Naive B cell (primary cell): ENCODE results near the gene GREB1L. TPM values are rescaled to one million over a fixed set of nuclear protein-coding genes. Genes with fewer than 3 reads are reported as not detected.

Experiments
- ATAC-seq, 2 donors: fragments of 150-1000 bp; cut with Tn5 transposase; 2 replicates each; pipeline ENCODE4 v1.10.0; 2021; ENCODE audit warnings: low read depth in 2 of 2, mild to moderate bottlenecking in 2 of 2, moderate library complexity in 2 of 2
- DNase-seq: peaks from one replicate; pipeline ENCODE4 v3.0.0; 2022
- H3K27ac Mint-ChIP-seq, 6 donors: one replicate each; pipeline ENCODE4 v1.8.0; 2020 to 2022; ENCODE audit warnings: mild to moderate bottlenecking in 6 of 6, mixed read lengths in 6 of 6, moderate library complexity in 5 of 6, inconsistent platforms in 2 of 6
- H3K27me3 Mint-ChIP-seq, 3 donors: one replicate each; pipeline ENCODE4 v1.8.0; 2021 to 2022; ENCODE audit warnings: mixed read lengths in 3 of 3, mild to moderate bottlenecking in 1 of 3
- H3K36me3 Mint-ChIP-seq, 2 donors: one replicate each; pipeline ENCODE4 v1.8.0; 2020 to 2022; ENCODE audit warnings: mixed read lengths in 2 of 2, inconsistent platforms in 1 of 2, mild to moderate bottlenecking in 1 of 2
- H3K4me1 Mint-ChIP-seq, 3 donors: one replicate each; pipeline ENCODE4 v1.8.0; 2020 to 2022; ENCODE audit warnings: mixed read lengths in 3 of 3, inconsistent platforms in 1 of 3, mild to moderate bottlenecking in 1 of 3, moderate library complexity in 1 of 3
- H3K4me3 Mint-ChIP-seq, 8 donors: one replicate each; pipeline ENCODE4 v1.8.0; 2020 to 2022; ENCODE audit warnings: mild to moderate bottlenecking in 8 of 8, mixed read lengths in 8 of 8, moderate library complexity in 8 of 8, inconsistent platforms in 2 of 8
- H3K9me3 Mint-ChIP-seq, 7 donors: one replicate each; pipeline ENCODE4 v1.8.0; 2020 to 2022; ENCODE audit warnings: mixed read lengths in 7 of 7, mild to moderate bottlenecking in 5 of 7, inconsistent platforms in 2 of 7, moderate library complexity in 1 of 7
- polyA plus RNA-seq, 6 donors: library from polyadenylated mRNA; unstranded; fragments of 300-500 nt; fragmentation: Illumina TruSeq; gene quantifications; one replicate each; pipeline ENCODE4 v1.2.3, GENCODE V29; 2021; ENCODE audit warnings: low read depth in 6 of 6

GREB1L gene
- polyA plus RNA-seq, 6 donors from 2014 or later, result 0.06 to 0.25 (median 0.15) TPM; not detected in 3

GRCh38 chr18:21453511-21453901, 211.5 kb downstream of the GREB1L start:
- H3K27ac Mint-ChIP-seq, result no peak overlapping the region
- H3K4me1 Mint-ChIP-seq, result no peaks in the 10 kb centered on the region
- H3K27me3 Mint-ChIP-seq, result peaks cover 11 to 28% (median 18%) of the 10 kb centered on the region in 3 donors
- no peaks in the 10 kb centered on the region for H3K36me3 Mint-ChIP-seq
- H3K4me3 Mint-ChIP-seq, result no peak overlapping the region
- H3K9me3 Mint-ChIP-seq, result no peaks in the 10 kb centered on the region
- ATAC-seq, result no peak
- no peak for DNase-seq

- Mint-ChIP-seq H3K4me1 (no peaks in the 10 kb centered on the region), H3K27me3 (peaks cover 11 to 30% (median 20%) of the 10 kb centered on the region in 3 donors), H3K27ac (no peak overlapping the region), H3K4me3 (no peak overlapping the region), H3K36me3 (no peaks in the 10 kb centered on the region), H3K9me3 (no peaks in the 10 kb centered on the region)
- ATAC-seq (no peak), DNase-seq (no peak)
Observed at GRCh38 chr18:21454725-21455124, 212.7 kb downstream of the GREB1L start.

- Mint-ChIP-seq H3K27me3 (peaks cover 16 to 36% (median 21%) of the 10 kb centered on the region in 3 donors), H3K4me1 (no peaks in the 10 kb centered on the region), H3K27ac (no peak overlapping the region), H3K4me3 (no peak overlapping the region), H3K9me3 (no peaks in the 10 kb centered on the region), H3K36me3 (peaks cover 0 to 5% of the 10 kb centered on the region in 2 donors)
- DNase-seq, result no peak
- ATAC-seq, result no peak
Observed at GRCh38 chr18:21456428-21457178, 214.6 kb downstream of the GREB1L start.

GRCh38 chr18:21457179-21457535, 215.1 kb downstream of the GREB1L start:
- H3K4me1 Mint-ChIP-seq, result no peaks in the 10 kb centered on the region
- ATAC-seq, result no peak
- H3K9me3 Mint-ChIP-seq, result no peaks in the 10 kb centered on the region
- no peak for DNase-seq
- H3K4me3 Mint-ChIP-seq, result no peak overlapping the region
- H3K27me3 Mint-ChIP-seq, result peaks cover 17 to 33% (median 19%) of the 10 kb centered on the region in 3 donors
- peaks cover 0 to 7% of the 10 kb centered on the region in 2 donors for H3K36me3 Mint-ChIP-seq
- H3K27ac Mint-ChIP-seq, result no peak overlapping the region

GRCh38 chr18:21458310-21458709, 216.3 kb downstream of the GREB1L start:
- ATAC-seq, result no peak
- H3K4me3 Mint-ChIP-seq, result no peak overlapping the region
- no peaks in the 10 kb centered on the region for H3K9me3 Mint-ChIP-seq
- no peak for DNase-seq
- peaks cover 14 to 26% (median 19%) of the 10 kb centered on the region in 3 donors for H3K27me3 Mint-ChIP-seq
- no peaks in the 10 kb centered on the region for H3K4me1 Mint-ChIP-seq
- peaks cover 0 to 7% of the 10 kb centered on the region in 2 donors for H3K36me3 Mint-ChIP-seq
- H3K27ac Mint-ChIP-seq, result no peak overlapping the region

GRCh38 chr18:21458788-21459187, 216.8 kb downstream of the GREB1L start:
- Mint-ChIP-seq H3K4me1 (no peaks in the 10 kb centered on the region), H3K27ac (no peak overlapping the region), H3K27me3 (peaks cover 14 to 22% (median 22%) of the 10 kb centered on the region in 3 donors), H3K36me3 (peaks cover 0 to 7% of the 10 kb centered on the region in 2 donors), H3K4me3 (no peak overlapping the region), H3K9me3 (no peaks in the 10 kb centered on the region)
- ATAC-seq, result no peak
- no peak for DNase-seq

GRCh38 chr18:21459706-21460286, 217.8 kb downstream of the GREB1L start:
- peaks cover 0 to 7% of the 10 kb centered on the region in 2 donors for H3K36me3 Mint-ChIP-seq
- ATAC-seq (no peak), DNase-seq (no peak)
- no peaks in the 10 kb centered on the region for H3K4me1 Mint-ChIP-seq
- H3K4me3 Mint-ChIP-seq, result no peak overlapping the region
- H3K27ac Mint-ChIP-seq, result no peak overlapping the region
- no peaks in the 10 kb centered on the region for H3K9me3 Mint-ChIP-seq
- H3K27me3 Mint-ChIP-seq, result peaks cover 14 to 26% (median 22%) of the 10 kb centered on the region in 3 donors

GRCh38 chr18:21461460-21461859, 219.4 kb downstream of the GREB1L start:
- no peaks in the 10 kb centered on the region for H3K9me3 Mint-ChIP-seq
- no peak overlapping the region for H3K27ac Mint-ChIP-seq
- DNase-seq (no peak), ATAC-seq (no peak)
- H3K4me1 Mint-ChIP-seq, result no peaks in the 10 kb centered on the region
- H3K4me3 Mint-ChIP-seq, result no peak overlapping the region
- peaks cover 0 to 7% of the 10 kb centered on the region in 2 donors for H3K36me3 Mint-ChIP-seq
- H3K27me3 Mint-ChIP-seq, result peaks cover 14 to 26% (median 22%) of the 10 kb centered on the region in 3 donors

GRCh38 chr18:21463718-21464117, 221.7 kb downstream of the GREB1L start:
- H3K27ac Mint-ChIP-seq, result no peak overlapping the region
- DNase-seq (no peak), ATAC-seq (no peak)
- H3K4me3 Mint-ChIP-seq, result no peak overlapping the region
- no peaks in the 10 kb centered on the region for H3K4me1 Mint-ChIP-seq
- no peaks in the 10 kb centered on the region for H3K9me3 Mint-ChIP-seq
- peaks cover 14 to 34% (median 26%) of the 10 kb centered on the region in 3 donors for H3K27me3 Mint-ChIP-seq
- H3K36me3 Mint-ChIP-seq, result peaks cover 0 to 7% of the 10 kb centered on the region in 2 donors

GRCh38 chr18:21468514-21469164, 226.6 kb downstream of the GREB1L start:
- H3K27ac Mint-ChIP-seq, result no peak overlapping the region
- H3K36me3 Mint-ChIP-seq, result no peaks in the 10 kb centered on the region
- H3K4me3 Mint-ChIP-seq, result no peak overlapping the region
- H3K9me3 Mint-ChIP-seq, result peaks cover 1 to 3% (median 2%) of the 10 kb centered on the region in 7 donors
- H3K27me3 Mint-ChIP-seq, result peaks cover 11 to 19% (median 19%) of the 10 kb centered on the region in 3 donors
- no peak for DNase-seq
- no peak for ATAC-seq
- H3K4me1 Mint-ChIP-seq, result no peaks in the 10 kb centered on the region

- Mint-ChIP-seq H3K27ac (no peak overlapping the region), H3K36me3 (no peaks in the 10 kb centered on the region), H3K4me3 (no peak overlapping the region), H3K9me3 (peaks cover 2 to 11% (median 4%) of the 10 kb centered on the region in 7 donors), H3K4me1 (no peaks in the 10 kb centered on the region), H3K27me3 (peaks cover 16 to 27% (median 26%) of the 10 kb centered on the region in 3 donors)
- ATAC-seq, result no peak
- DNase-seq, result no peak
Observed at GRCh38 chr18:21472741-21473140, 230.7 kb downstream of the GREB1L start.

- H3K9me3 Mint-ChIP-seq, result peaks cover 2 to 11% (median 4%) of the 10 kb centered on the region in 7 donors
- no peak overlapping the region for H3K4me3 Mint-ChIP-seq
- H3K4me1 Mint-ChIP-seq, result no peaks in the 10 kb centered on the region
- no peaks in the 10 kb centered on the region for H3K36me3 Mint-ChIP-seq
- H3K27ac Mint-ChIP-seq, result no peak overlapping the region
- DNase-seq, result no peak
- peaks cover 15 to 27% (median 20%) of the 10 kb centered on the region in 3 donors for H3K27me3 Mint-ChIP-seq
- ATAC-seq, result no peak
Observed at GRCh38 chr18:21474621-21475020, 232.6 kb downstream of the GREB1L start.

GRCh38 chr18:21479721-21480120, 237.7 kb downstream of the GREB1L start:
- DNase-seq (no peak), ATAC-seq (no peak)
- H3K36me3 Mint-ChIP-seq, result no peaks in the 10 kb centered on the region
- no peak overlapping the region for H3K27ac Mint-ChIP-seq
- no peaks in the 10 kb centered on the region for H3K4me1 Mint-ChIP-seq
- peaks cover 0 to 2% (median 0%) of the 10 kb centered on the region in 7 donors for H3K9me3 Mint-ChIP-seq
- H3K27me3 Mint-ChIP-seq, result peaks cover 8 to 23% (median 11%) of the 10 kb centered on the region in 3 donors
- no peak overlapping the region for H3K4me3 Mint-ChIP-seq

GRCh38 chr18:21481739-21482138, 239.7 kb downstream of the GREB1L start:
- no peak for DNase-seq
- Mint-ChIP-seq H3K9me3 (no peaks in the 10 kb centered on the region), H3K36me3 (no peaks in the 10 kb centered on the region), H3K4me1 (no peaks in the 10 kb centered on the region), H3K27ac (no peak overlapping the region), H3K4me3 (no peak overlapping the region), H3K27me3 (peaks cover 0 to 12% (median 12%) of the 10 kb centered on the region in 3 donors)
- ATAC-seq, result no peak
